ENCODE results near the gene SMARCD3. TPM values are rescaled to one million over a fixed set of nuclear protein-coding genes. Genes with fewer than 3 reads are reported as not detected.

Gene SMARCD3
- total RNA-seq, 2 experiments from 2014 or later: 1.5 to 1.9 TPM

DNA sequence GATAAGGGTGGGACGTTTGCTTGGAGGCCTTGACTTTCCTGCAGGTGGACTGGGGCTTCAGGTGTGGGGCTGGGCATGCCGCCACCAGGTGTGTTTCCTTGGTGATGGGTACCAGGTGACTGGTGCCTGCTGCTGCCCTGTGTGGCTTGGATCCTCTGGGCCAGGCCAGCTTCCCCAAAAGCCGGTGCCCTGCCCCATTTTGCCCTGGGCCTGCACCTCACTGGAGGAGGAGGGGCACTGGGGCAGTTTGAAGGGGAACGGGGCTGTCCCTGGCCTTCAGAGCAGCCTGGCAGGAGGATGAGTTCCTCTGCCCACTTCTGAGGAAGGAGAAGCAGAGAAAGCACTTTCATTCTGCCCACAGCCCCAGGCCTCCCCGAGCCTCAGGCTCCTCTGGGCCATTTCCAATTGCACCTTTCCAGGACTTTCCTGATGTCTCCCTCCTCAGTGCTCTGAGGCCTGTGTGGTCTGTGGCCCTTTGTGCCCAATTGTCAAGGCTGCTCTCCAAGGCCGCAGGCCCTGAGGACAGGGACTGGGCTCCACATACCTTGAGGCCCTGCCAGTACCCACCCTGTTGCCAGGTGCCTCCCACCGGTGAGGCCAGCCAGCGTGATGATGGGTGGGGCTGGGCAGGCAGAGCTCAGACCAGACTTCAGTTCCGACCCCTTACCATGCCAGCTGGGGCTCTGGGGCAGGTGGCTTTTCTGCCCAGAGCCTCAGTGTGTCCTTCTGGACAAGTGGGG lies 25.3 kb upstream of the SMARCD3 start:
- no TSS peak for BruUV-seq (replicated peaks)
- no peak for TF ChIP-seq EZH2phosphoT487 (IDR thresholded peaks at IDR 0.05; ENCODE audit: borderline replicate concordance, low read depth, low read length)
- TF ChIP-seq, protein P1, sequence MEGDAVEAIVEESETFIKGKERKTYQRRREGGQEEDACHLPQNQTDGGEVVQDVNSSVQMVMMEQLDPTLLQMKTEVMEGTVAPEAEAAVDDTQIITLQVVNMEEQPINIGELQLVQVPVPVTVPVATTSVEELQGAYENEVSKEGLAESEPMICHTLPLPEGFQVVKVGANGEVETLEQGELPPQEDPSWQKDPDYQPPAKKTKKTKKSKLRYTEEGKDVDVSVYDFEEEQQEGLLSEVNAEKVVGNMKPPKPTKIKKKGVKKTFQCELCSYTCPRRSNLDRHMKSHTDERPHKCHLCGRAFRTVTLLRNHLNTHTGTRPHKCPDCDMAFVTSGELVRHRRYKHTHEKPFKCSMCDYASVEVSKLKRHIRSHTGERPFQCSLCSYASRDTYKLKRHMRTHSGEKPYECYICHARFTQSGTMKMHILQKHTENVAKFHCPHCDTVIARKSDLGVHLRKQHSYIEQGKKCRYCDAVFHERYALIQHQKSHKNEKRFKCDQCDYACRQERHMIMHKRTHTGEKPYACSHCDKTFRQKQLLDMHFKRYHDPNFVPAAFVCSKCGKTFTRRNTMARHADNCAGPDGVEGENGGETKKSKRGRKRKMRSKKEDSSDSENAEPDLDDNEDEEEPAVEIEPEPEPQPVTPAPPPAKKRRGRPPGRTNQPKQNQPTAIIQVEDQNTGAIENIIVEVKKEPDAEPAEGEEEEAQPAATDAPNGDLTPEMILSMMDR (conservative IDR thresholded peaks at IDR 0.05; ENCODE audit: low read length): no peak
- Histone ChIP-seq H4K20me1 (ENCODE audit: insufficient read depth, low read length) (no peaks in the 10 kb centered on the region), H3K9me3 (ENCODE audit: low read length) (no peaks in the 10 kb centered on the region), H3K4me2 (ENCODE audit: low read length) (no peak overlapping the region), H3K9me2 (ENCODE audit: insufficient read depth, low read length) (no peaks in the 10 kb centered on the region), H3K27ac (ENCODE audit: low read depth, low read length, poor library complexity, severe bottlenecking) (no peak overlapping the region), H3K36me3 (ENCODE audit: insufficient read depth, low read length) (no peaks in the 10 kb centered on the region), H3K4me1 (ENCODE audit: insufficient read depth, low read length, poor library complexity, severe bottlenecking) (peaks cover 12% of the 10 kb centered on the region), H2AFZ (ENCODE audit: low read length) (no peak overlapping the region), H3K4me3 (ENCODE audit: low read depth, low read length, poor library complexity, severe bottlenecking) (no peak overlapping the region), H3K79me2 (ENCODE audit: insufficient read depth, low read depth, low read length) (no peaks in the 10 kb centered on the region)
- DNase-seq (ENCODE audit: low spot score): no peak
- CTCF ChIA-PET (ENCODE audit: unreplicated experiment): no interaction called here
- POLR2A ChIA-PET: interaction anchor here (0.6 kb wide), 1 partner anchor 23 kb away, joined by 3 read pairs; no protein-coding TSS in a partner anchor
- intact Hi-C loops (cut with micrococcal nuclease; ENCODE audit: unreplicated experiment): no loop called here

DNA sequence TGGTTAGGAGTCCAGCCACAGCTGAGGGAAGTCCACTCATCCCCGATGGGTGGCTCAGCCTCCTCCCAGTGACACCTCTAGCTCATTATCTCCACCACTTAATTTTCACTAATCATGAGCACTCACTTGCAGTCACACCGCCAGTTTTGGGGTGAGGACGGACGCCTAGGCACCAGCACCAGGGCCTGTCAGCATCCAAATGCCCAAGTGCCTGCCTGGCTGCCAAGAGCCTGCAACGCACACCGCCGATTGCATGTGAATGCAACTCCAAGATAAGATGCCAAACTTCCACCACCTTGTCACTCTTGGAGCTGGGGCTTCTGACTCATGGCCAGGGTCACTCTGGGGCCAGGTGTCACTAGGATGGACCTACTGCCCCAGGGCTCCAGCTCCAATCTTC lies 24.4 kb upstream of the SMARCD3 start:
- H3K79me2 ChIP-seq (ENCODE audit: insufficient read depth, low read depth, low read length): no peaks in the 10 kb centered on the region
- intact Hi-C loops (cut with micrococcal nuclease; ENCODE audit: unreplicated experiment): no loop called here
- H3K4me1 ChIP-seq (ENCODE audit: insufficient read depth, low read length, poor library complexity, severe bottlenecking): peaks cover 12% of the 10 kb centered on the region
- no peak overlapping the region for H3K4me2 ChIP-seq (ENCODE audit: low read length)
- POLR2A ChIA-PET: interaction anchor here (0.6 kb wide), 1 partner anchor 24 kb away, joined by 3 read pairs; no protein-coding TSS in a partner anchor
- no peak overlapping the region for H3K27ac ChIP-seq (ENCODE audit: low read depth, low read length, poor library complexity, severe bottlenecking)
- CTCF ChIA-PET (ENCODE audit: unreplicated experiment): interaction anchor here (0.5 kb wide), 1 partner anchor 248 kb away, joined by 4 read pairs; the partner anchor contains the start of gene ATG9B
- H3K36me3 ChIP-seq (ENCODE audit: insufficient read depth, low read length): no peaks in the 10 kb centered on the region
- H4K20me1 ChIP-seq (ENCODE audit: insufficient read depth, low read length): no peaks in the 10 kb centered on the region
- H2AFZ ChIP-seq (ENCODE audit: low read length): no peak overlapping the region
- no peaks in the 10 kb centered on the region for H3K9me2 ChIP-seq (ENCODE audit: insufficient read depth, low read length)
- TF ChIP-seq EZH2phosphoT487 (IDR thresholded peaks at IDR 0.05; ENCODE audit: borderline replicate concordance, low read depth, low read length): no peak
- TF ChIP-seq, protein P1 (conservative IDR thresholded peaks at IDR 0.05; ENCODE audit: low read length): no peak
- no peak for DNase-seq (ENCODE audit: low spot score)
- no peak overlapping the region for H3K4me3 ChIP-seq (ENCODE audit: low read depth, low read length, poor library complexity, severe bottlenecking)
- H3K9me3 ChIP-seq (ENCODE audit: low read length): no peaks in the 10 kb centered on the region
- BruUV-seq (replicated peaks): no TSS peak

DNA sequence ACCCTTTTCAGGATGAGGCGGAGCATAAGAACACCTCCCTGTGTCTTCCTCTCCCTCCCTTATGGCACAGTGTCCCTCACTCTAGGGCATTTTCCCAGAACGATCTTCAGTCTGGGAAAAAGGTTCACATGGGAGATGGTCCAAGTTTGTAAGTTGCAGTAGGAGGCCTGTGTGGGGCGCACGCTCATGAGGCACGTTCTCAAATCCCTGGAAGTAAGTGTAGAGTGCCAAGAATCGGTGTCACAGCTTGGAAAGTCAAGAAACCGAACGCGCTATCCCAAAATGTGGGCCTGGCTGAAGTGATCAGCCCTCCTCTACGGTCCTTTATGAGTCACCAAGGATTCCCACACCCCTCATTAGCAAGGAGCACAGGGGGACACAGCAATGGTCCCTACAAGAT lies 23.9 kb upstream of the SMARCD3 start:
- Histone ChIP-seq H3K27ac (ENCODE audit: low read depth, low read length, poor library complexity, severe bottlenecking) (no peak overlapping the region), H3K4me3 (ENCODE audit: low read depth, low read length, poor library complexity, severe bottlenecking) (no peak overlapping the region), H2AFZ (ENCODE audit: low read length) (peak overlapping the region; percentile 86), H3K4me2 (ENCODE audit: low read length) (no peak overlapping the region), H3K4me1 (ENCODE audit: insufficient read depth, low read length, poor library complexity, severe bottlenecking) (peaks cover 12% of the 10 kb centered on the region), H4K20me1 (ENCODE audit: insufficient read depth, low read length) (no peaks in the 10 kb centered on the region), H3K9me2 (ENCODE audit: insufficient read depth, low read length) (no peaks in the 10 kb centered on the region), H3K9me3 (ENCODE audit: low read length) (no peaks in the 10 kb centered on the region), H3K36me3 (ENCODE audit: insufficient read depth, low read length) (no peaks in the 10 kb centered on the region), H3K79me2 (ENCODE audit: insufficient read depth, low read depth, low read length) (no peaks in the 10 kb centered on the region)
- CTCF ChIA-PET (ENCODE audit: unreplicated experiment): interaction anchor here (0.5 kb wide), 1 partner anchor 248 kb away, joined by 4 read pairs; the partner anchor contains the start of gene ATG9B
- DNase-seq (ENCODE audit: low spot score): no peak
- POLR2A ChIA-PET: interaction anchor here (1.0 kb wide), 1 partner anchor 15 kb away, joined by 3 read pairs; no protein-coding TSS in a partner anchor
- no TSS peak for BruUV-seq (replicated peaks)
- TF ChIP-seq, protein P1 (conservative IDR thresholded peaks at IDR 0.05; ENCODE audit: low read length): no peak
- TF ChIP-seq EZH2phosphoT487 (IDR thresholded peaks at IDR 0.05; ENCODE audit: borderline replicate concordance, low read depth, low read length): no peak
- intact Hi-C loops (cut with micrococcal nuclease; ENCODE audit: unreplicated experiment): no loop called here
